Mesendoderm (in vitro differentiated cells): Measurements from ENCODE around the gene CNNM4.

Experiments
- DNase-seq: peaks from one replicate; pipeline ENCODE4 v3.0.0; 2013
- H2AK5ac ChIP-seq: 2 replicates; pipeline ENCODE4 v1.6.1; 2013; ENCODE audit warnings: low read length, inconsistent platforms
- H2BK120ac ChIP-seq: 2 replicates; pipeline ENCODE4 v1.6.1; 2013; ENCODE audit warnings: low read depth, mild to moderate bottlenecking, low read length, moderate library complexity, mixed read lengths
- H2BK15ac ChIP-seq: replicated peaks from 2 replicates; pipeline ENCODE4 v1.6.1; 2013; ENCODE audit warnings: low read depth, mild to moderate bottlenecking, moderate library complexity
- H2BK5ac ChIP-seq: 2 replicates; pipeline ENCODE4 v1.6.1; 2013; ENCODE audit warnings: low read length, inconsistent platforms
- H3K18ac ChIP-seq: 2 replicates; pipeline ENCODE4 v1.6.1; 2013; ENCODE audit warnings: mild to moderate bottlenecking, low read length, mixed read lengths
- H3K23ac ChIP-seq: one replicate; pipeline ENCODE4 v1.6.1; 2013; ENCODE audit warnings: low read length
- H3K27ac ChIP-seq: 2 replicates; pipeline ENCODE4 v1.5.1; 2013; ENCODE audit warnings: low read depth, mild to moderate bottlenecking, inconsistent platforms, low read length, moderate library complexity
- H3K27me3 ChIP-seq: 2 replicates; pipeline ENCODE4 v1.6.1; 2013; ENCODE audit warnings: low read length, control low read depth, mild to moderate bottlenecking, inconsistent platforms; ENCODE audit not compliant: insufficient read depth, poor library complexity
- H3K36me3 ChIP-seq: 2 replicates; pipeline ENCODE4 v1.6.1; 2013; ENCODE audit warnings: low read length, inconsistent platforms; ENCODE audit not compliant: control insufficient read depth, insufficient read depth
- H3K4ac ChIP-seq: one replicate; pipeline ENCODE4 v1.6.1; 2013; ENCODE audit warnings: low read depth, mild to moderate bottlenecking, low read length, moderate library complexity
- H3K4me1 ChIP-seq: 2 replicates; pipeline ENCODE4 v1.6.1; 2013; ENCODE audit warnings: low read depth, low read length, inconsistent platforms; ENCODE audit not compliant: control insufficient read depth
- H3K4me2 ChIP-seq: 2 replicates; pipeline ENCODE4 v1.6.1; 2013; ENCODE audit warnings: low read length
- H3K4me3 ChIP-seq: 2 replicates; pipeline ENCODE4 v1.5.1; 2013; ENCODE audit warnings: mild to moderate bottlenecking, low read length
- H3K56ac ChIP-seq: one replicate; pipeline ENCODE4 v1.6.1; 2013; ENCODE audit warnings: low read length
- H3K79me1 ChIP-seq: 2 replicates; pipeline ENCODE4 v1.6.1; 2013; ENCODE audit warnings: low read length, inconsistent platforms
- H3K79me2 ChIP-seq: 2 replicates; pipeline ENCODE4 v1.6.1; 2013; ENCODE audit warnings: mild to moderate bottlenecking, low read length; ENCODE audit not compliant: control insufficient read depth, insufficient read depth
- H3K9ac ChIP-seq: 2 replicates; pipeline ENCODE4 v1.6.1; 2013; ENCODE audit warnings: low read length, inconsistent platforms
- H4K5ac ChIP-seq: one replicate; pipeline ENCODE4 v1.6.1; 2013; ENCODE audit warnings: low read length
- H4K8ac ChIP-seq: one replicate; pipeline ENCODE4 v1.6.1; 2013; ENCODE audit warnings: low read depth, mild to moderate bottlenecking, control low read depth, low read length, moderate library complexity
- WGBS: extraction: QIAGEN DNeasy Blood & Tissue Kit; methylation state at CpG from one replicate; pipeline ENCODE4 v1.1.7; 2013; ENCODE audit warnings: low lambda C conversion rate, missing lambda C conversion rate; ENCODE audit not compliant: insufficient coverage; ENCODE audit errors: extremely low coverage; 5-methylcytosine and 5-hydroxymethylcytosine counted together

Gene CNNM4

GRCh38 chr2:96753661-96754282 lies 6.9 kb upstream of the CNNM4 start:
- Histone ChIP-seq H3K9ac (no peak overlapping the region), H3K36me3 (no peaks in the 10 kb centered on the region), H3K79me2 (no peaks in the 10 kb centered on the region), H3K79me1 (no peaks in the 10 kb centered on the region), H3K18ac (no peak overlapping the region), H3K4me1 (no peaks in the 10 kb centered on the region), H3K4me2 (no peak overlapping the region), H2BK5ac (no peak overlapping the region), H4K5ac (no peak overlapping the region), H3K27me3 (no peaks in the 10 kb centered on the region), H3K27ac (no peak overlapping the region), H3K23ac (no peak overlapping the region), H2AK5ac (no peak overlapping the region), H3K56ac (no peak overlapping the region), H3K4me3 (no peak overlapping the region), H3K4ac (no peak overlapping the region), H2BK120ac (no peak overlapping the region), H2BK15ac (no peak overlapping the region), H4K8ac (no peak overlapping the region)
- DNase-seq = no peak
- no CpG with 5 or more reads among the region's 7 CpGs for WGBS

- H4K5ac ChIP-seq = no peak overlapping the region
- no peak for DNase-seq
- H3K4me3 ChIP-seq = no peak overlapping the region
- H3K36me3 ChIP-seq = no peaks in the 10 kb centered on the region
- no peaks in the 10 kb centered on the region for H3K79me1 ChIP-seq
- no peaks in the 10 kb centered on the region for H3K79me2 ChIP-seq
- no peaks in the 10 kb centered on the region for H3K4me1 ChIP-seq
- no peak overlapping the region for H2BK5ac ChIP-seq
- H2BK120ac ChIP-seq = no peak overlapping the region
- no peak overlapping the region for H2BK15ac ChIP-seq
- no peak overlapping the region for H3K18ac ChIP-seq
- no peak overlapping the region for H3K9ac ChIP-seq
- H3K27me3 ChIP-seq = no peaks in the 10 kb centered on the region
- H2AK5ac ChIP-seq = no peak overlapping the region
- H3K4ac ChIP-seq = no peak overlapping the region
- H3K4me2 ChIP-seq = no peak overlapping the region
- no peak overlapping the region for H3K23ac ChIP-seq
- H3K56ac ChIP-seq = no peak overlapping the region
- no peak overlapping the region for H3K27ac ChIP-seq
- no peak overlapping the region for H4K8ac ChIP-seq
Observed at GRCh38 chr2:96754317-96754716, 6.4 kb upstream of the CNNM4 start.

GRCh38 chr2:96756788-96757476 lies 3.8 kb upstream of the CNNM4 start:
- no CpG with 5 or more reads among the region's 5 CpGs for WGBS

GRCh38 chr2:96757477-96757860 lies 3.2 kb upstream of the CNNM4 start:
- no peak overlapping the region for H3K18ac ChIP-seq
- no peak overlapping the region for H3K27ac ChIP-seq
- H3K56ac ChIP-seq = no peak overlapping the region
- H3K27me3 ChIP-seq = no peaks in the 10 kb centered on the region
- no peak overlapping the region for H4K5ac ChIP-seq
- H2BK120ac ChIP-seq = no peak overlapping the region
- no peak overlapping the region for H3K4me3 ChIP-seq
- H3K9ac ChIP-seq = no peak overlapping the region
- H3K4ac ChIP-seq = no peak overlapping the region
- no peaks in the 10 kb centered on the region for H3K36me3 ChIP-seq
- no peak overlapping the region for H3K4me2 ChIP-seq
- no peak for DNase-seq
- no peak overlapping the region for H2AK5ac ChIP-seq
- H3K23ac ChIP-seq = peak overlapping the region; percentile 85
- WGBS = no CpG with 5 or more reads among the region's 6 CpGs
- H3K4me1 ChIP-seq = peaks cover 11% of the 10 kb centered on the region
- H3K79me2 ChIP-seq = no peaks in the 10 kb centered on the region
- no peak overlapping the region for H2BK5ac ChIP-seq
- H2BK15ac ChIP-seq = no peak overlapping the region
- H3K79me1 ChIP-seq = peaks cover 6% of the 10 kb centered on the region
- H4K8ac ChIP-seq = no peak overlapping the region

More at GRCh38 chr2:96756788-96757476, 3.8 kb upstream of the CNNM4 start:
- peaks cover 6% of the 10 kb centered on the region for H3K4me1 ChIP-seq
- H3K23ac ChIP-seq = peak overlapping the region; percentile 85
- no peak for DNase-seq
- no peaks in the 10 kb centered on the region for H3K27me3 ChIP-seq
- no peak overlapping the region for H3K4ac ChIP-seq
- no peak overlapping the region for H2BK5ac ChIP-seq
- no peak overlapping the region for H3K27ac ChIP-seq
- H3K9ac ChIP-seq = no peak overlapping the region
- no peak overlapping the region for H3K4me2 ChIP-seq
- H3K4me3 ChIP-seq = no peak overlapping the region
- no peak overlapping the region for H4K8ac ChIP-seq
- H3K36me3 ChIP-seq = no peaks in the 10 kb centered on the region
- peak overlapping the region; percentile 15 for H3K56ac ChIP-seq
- no peak overlapping the region for H3K18ac ChIP-seq
- H3K79me1 ChIP-seq = peaks cover 4% of the 10 kb centered on the region
- H2BK15ac ChIP-seq = no peak overlapping the region
- no peaks in the 10 kb centered on the region for H3K79me2 ChIP-seq
- H2AK5ac ChIP-seq = no peak overlapping the region
- H2BK120ac ChIP-seq = no peak overlapping the region
- no peak overlapping the region for H4K5ac ChIP-seq

GRCh38 chr2:96758987-96759386 lies 1.7 kb upstream of the CNNM4 start:
- Histone ChIP-seq H3K56ac (no peak overlapping the region), H3K4me1 (peaks cover 13% of the 10 kb centered on the region), H2BK5ac (no peak overlapping the region), H3K27me3 (no peaks in the 10 kb centered on the region), H3K23ac (no peak overlapping the region), H2AK5ac (no peak overlapping the region), H3K79me1 (peaks cover 8% of the 10 kb centered on the region), H3K79me2 (no peaks in the 10 kb centered on the region), H2BK15ac (no peak overlapping the region), H3K9ac (no peak overlapping the region), H4K5ac (no peak overlapping the region), H2BK120ac (no peak overlapping the region), H3K4me2 (no peak overlapping the region), H3K4me3 (no peak overlapping the region), H3K4ac (no peak overlapping the region), H4K8ac (no peak overlapping the region), H3K18ac (no peak overlapping the region), H3K27ac (no peak overlapping the region), H3K36me3 (no peaks in the 10 kb centered on the region)
- no CpG with 5 or more reads among the region's 3 CpGs for WGBS
- DNase-seq = no peak

- Histone ChIP-seq H3K79me2 (no peaks in the 10 kb centered on the region), H3K4me3 (no peak overlapping the region), H3K4me2 (no peak overlapping the region), H2AK5ac (no peak overlapping the region), H4K8ac (no peak overlapping the region), H2BK15ac (no peak overlapping the region), H3K4me1 (peaks cover 18% of the 10 kb centered on the region), H2BK120ac (no peak overlapping the region), H3K36me3 (no peaks in the 10 kb centered on the region), H3K56ac (no peak overlapping the region), H2BK5ac (no peak overlapping the region), H3K4ac (no peak overlapping the region), H3K79me1 (peaks cover 11% of the 10 kb centered on the region), H3K27ac (no peak overlapping the region), H4K5ac (no peak overlapping the region), H3K18ac (no peak overlapping the region), H3K23ac (no peak overlapping the region), H3K9ac (no peak overlapping the region), H3K27me3 (no peaks in the 10 kb centered on the region)
- DNase-seq = no peak
- no CpG with 5 or more reads among the region's 4 CpGs for WGBS
Observed at GRCh38 chr2:96759548-96759947, 1.2 kb upstream of the CNNM4 start.
